Measurements from ENCODE around the gene FBXO2.
A peak's percentile ranks its signal among the peaks of the same experiment; 100 is the strongest.

The FBXO2 gene

GRCh38 chr1:11654137-11654938, at the start of gene FBXO2, which contains the start of gene FBXO44:
Gene FBXO2 (minus strand): TSS chr1:11654429. CDS start chr1:11654340, 89 bp downstream.
Gene FBXO44 (plus strand): TSS chr1:11654877. CDS start chr1:11655836, 959 bp downstream.
- DNase-seq = no peak

- no peak for DNase-seq
Measured at GRCh38 chr1:11703357-11704193, 49.3 kb upstream of the FBXO2 start.

GRCh38 chr1:11701981-11702803, 48.0 kb upstream of the FBXO2 start:
- DNase-seq = no peak

- DNase-seq = no peak
Measured at GRCh38 chr1:11701551-11701961, 47.3 kb upstream of the FBXO2 start.

- no peak for DNase-seq
Measured at GRCh38 chr1:11700601-11701467, 46.6 kb upstream of the FBXO2 start.

GRCh38 chr1:11697893-11698210, 43.6 kb upstream of the FBXO2 start:
- DNase-seq = no peak

GRCh38 chr1:11697188-11697892, 43.1 kb upstream of the FBXO2 start:
- DNase-seq = no peak

GRCh38 chr1:11695861-11696260, 41.6 kb upstream of the FBXO2 start:
- DNase-seq = no peak

- DNase-seq = no peak
Measured at GRCh38 chr1:11693917-11694316, 39.7 kb upstream of the FBXO2 start.

- DNase-seq = no peak
Measured at GRCh38 chr1:11693024-11693590, 38.9 kb upstream of the FBXO2 start.

- no peak for DNase-seq
Measured at GRCh38 chr1:11691928-11692711, 37.9 kb upstream of the FBXO2 start.

GRCh38 chr1:11691302-11691914, 37.2 kb upstream of the FBXO2 start, which contains the start of gene DRAXIN:
Gene DRAXIN (plus strand): TSS chr1:11691710. CDS start chr1:11706259, 14,549 bp downstream.
- DNase-seq = peak; percentile 24

GRCh38 chr1:11690397-11691301, 36.4 kb upstream of the FBXO2 start:
- DNase-seq = peak; percentile 22

GRCh38 chr1:11688506-11688905, 34.3 kb upstream of the FBXO2 start:
- no peak for DNase-seq

- DNase-seq = no peak
Measured at GRCh38 chr1:11685210-11685752, 31.1 kb upstream of the FBXO2 start.

GRCh38 chr1:11684070-11684469, 29.8 kb upstream of the FBXO2 start:
- no peak for DNase-seq

GRCh38 chr1:11682799-11683198, 28.6 kb upstream of the FBXO2 start:
- no peak for DNase-seq

- no peak for DNase-seq
Measured at GRCh38 chr1:11682287-11682771, 28.1 kb upstream of the FBXO2 start.

Data from NCI-H748 treated with DMSO at 0.1 percent for 48 hours (cell line).